K562 (cell line): ENCODE data around the gene GATA5. TPM values are rescaled to one million over a fixed set of nuclear protein-coding genes. Genes with fewer than 3 reads are reported as not detected.

Experiments
- ATAC-seq: fragments of 200-7000 bp; cut with Tn5 transposase; 3 replicates; pipeline ENCODE4 v1.9.1; 2020; ENCODE audit warnings: moderate library complexity
- BruUV-seq: library from RNA; stranded (reverse); fragments of 400-500 nt; replicated peaks from 2 replicates; lab custom pipeline; 2021; lab: Mats Ljungman, UMichigan
- CTCF ChIA-PET: fragments of 300-600 bp; formaldehyde crosslinking; extraction: SDS; loops from one replicate; lab custom pipeline; 2021; ENCODE audit warnings: low intra/inter-chr PET ratio; lab: Yijun Ruan, JAX
- POLR2A ChIA-PET: fragments of 300-600, 350-650 bp; sonication (Branson Sonifier 250); formaldehyde crosslinking; extraction: SDS; loops from one replicate; lab custom pipeline; 2021; ENCODE audit warnings: antibody characterized with exemption, inconsistent platforms; lab: Yijun Ruan, JAX
- DNase-seq, 4 experiments: peaks; one replicate each; pipeline versions ENCODE4 v3.0.0 to v3.0.0-alpha.2; 2011 to 2018; ENCODE audit warnings: low spot score in 3 of 4, mixed read lengths in 3 of 4; ENCODE audit errors: extremely low read depth in 1 of 4
- FAIRE-seq: peaks from 2 replicates; lab custom pipeline; 2011; peaks lifted over from hg19 to GRCh38; lab: Jason Lieb, UNC
- H2AFZ ChIP-seq: 2 replicates; pipeline ENCODE4 v1.6.0; 2011; ENCODE audit warnings: low read depth, low read length, control low read depth, inconsistent platforms
- H3K27ac ChIP-seq: fragments of 200-600 bp; 3 replicates; pipeline ENCODE4 v1.8.0; 2011; ENCODE audit warnings: low read depth, mild to moderate bottlenecking, control low read depth, inconsistent platforms, low read length, moderate library complexity, mixed read lengths; ENCODE audit errors: extremely low read depth
- H3K27me3 ChIP-seq, 2 experiments: fragments of 300-600 bp in 1 of 2; 2 replicates in 1 of 2; 3 replicates in 1 of 2; pipeline versions ENCODE4 v1.6.0 to v1.8.0; 2011; ENCODE audit warnings: inconsistent platforms in 2 of 2, low read length in 2 of 2, mild to moderate bottlenecking in 1 of 2, mixed read lengths in 1 of 2, moderate library complexity in 1 of 2; ENCODE audit not compliant: control insufficient read depth in 2 of 2, insufficient read depth in 2 of 2
- H3K36me3 ChIP-seq: fragments of 300-600 bp; 3 replicates; pipeline ENCODE4 v1.8.0; 2011; ENCODE audit warnings: mild to moderate bottlenecking, low read length, inconsistent platforms; ENCODE audit not compliant: control insufficient read depth, insufficient read depth
- H3K4me1 ChIP-seq, 2 experiments: fragments of 200-600 bp in 1 of 2; replicated peaks in 1 of 2; 2 replicates in 1 of 2; 3 replicates in 1 of 2; pipeline versions ENCODE4 v1.5.1 to v1.8.0; 2011; ENCODE audit warnings: inconsistent platforms in 2 of 2, low read length in 2 of 2, mild to moderate bottlenecking in 1 of 2, mixed read lengths in 1 of 2, moderate library complexity in 1 of 2; ENCODE audit not compliant: control insufficient read depth in 2 of 2, insufficient read depth in 2 of 2
- H3K4me2 ChIP-seq: 2 replicates; pipeline ENCODE4 v1.6.1; 2011; ENCODE audit warnings: low read length, control low read depth, inconsistent platforms, mixed read lengths; ENCODE audit not compliant: insufficient read depth
- H3K4me3 ChIP-seq: fragments of 200-600 bp; sonication (generic), shearing (Covaris generic); 2 replicates; pipeline ENCODE4 v1.5.1; 2016; ENCODE audit warnings: control low read depth, inconsistent platforms
- H3K79me2 ChIP-seq: fragments of 200-600 bp; 3 replicates; pipeline ENCODE4 v1.8.0; 2011; ENCODE audit warnings: low read length, inconsistent platforms; ENCODE audit not compliant: control insufficient read depth, insufficient read depth
- H3K9ac ChIP-seq, 2 experiments: 2 replicates each; pipeline versions ENCODE4 v1.6.0 to v1.6.1; 2011; ENCODE audit warnings: low read depth in 2 of 2, low read length in 2 of 2, control low read depth in 1 of 2, inconsistent platforms in 1 of 2, mild to moderate bottlenecking in 1 of 2, mixed read lengths in 1 of 2; ENCODE audit not compliant: insufficient read depth in 1 of 2
- H3K9me1 ChIP-seq: one replicate; pipeline ENCODE4 v1.6.0; 2011; ENCODE audit warnings: inconsistent platforms, mild to moderate bottlenecking, low read length, moderate library complexity; ENCODE audit not compliant: control insufficient read depth, insufficient read depth
- H3K9me3 ChIP-seq: replicated peaks from 2 replicates; pipeline ENCODE4 v1.5.1; 2011; ENCODE audit warnings: low read depth, low read length, inconsistent platforms; ENCODE audit not compliant: control insufficient read depth, insufficient read depth
- H4K20me1 ChIP-seq: replicated peaks from 2 replicates; pipeline ENCODE4 v1.6.1; 2011; ENCODE audit warnings: low read length, inconsistent platforms, mixed read lengths; ENCODE audit not compliant: control insufficient read depth, insufficient read depth
- E2F3 ChIP-seq: fragments of 250-450 bp; sonication (Bioruptor Pico); IDR thresholded peaks from 2 replicates; pipeline ENCODE4 v1.4.0; 2020; ENCODE audit warnings: mild to moderate bottlenecking
- XRCC5 ChIP-seq: fragments of 200-400 bp; formaldehyde crosslinking; IDR thresholded peaks from 2 replicates; pipeline ENCODE4 v1.6.1; 2017; ENCODE audit warnings: low read depth, mild to moderate bottlenecking, low read length
- ZBTB7A ChIP-seq: IDR thresholded peaks from 2 replicates; pipeline ENCODE4 v1.6.1; 2011; ENCODE audit warnings: low read depth, mild to moderate bottlenecking, low read length, moderate library complexity, borderline replicate concordance; ENCODE audit not compliant: control insufficient read depth
- WGBS: fragments of 100-300 bp; shearing (Covaris generic); methylation state at CpG from one replicate; pipeline ENCODE4 v1.1.6; 2016; ENCODE audit warnings: low coverage, mixed read lengths; ENCODE audit not compliant: insufficient coverage; ENCODE audit errors: missing lambda C conversion rate; 5-methylcytosine and 5-hydroxymethylcytosine counted together
- in situ Hi-C: fragments of 300-500 bp; cut with MboI; formaldehyde crosslinking; loops from 4 replicates; pipeline ENCODE4 v1.15.0; 2018; ENCODE audit warnings: inconsistent platforms, mixed read lengths
- intact Hi-C: fragments of 100-400 bp; cut with micrococcal nuclease; formaldehyde crosslinking; loops from 2 replicates; pipeline ENCODE4 v1.14.2; 2022
- polyA plus RNA-seq, 8 experiments: library from polyadenylated mRNA; depleted of rRNA in 4 of 8; stranded (reverse) in 5 of 8; unstranded in 3 of 8; fragments of >200 nt; fragmentation: Nextera tagmentation in 2 of 8; fragmentation: Illumina TruSeq in 1 of 8; extraction: Ambion mirVana in 2 of 8; extraction: Trizol in 1 of 8; gene quantifications; 2 replicates each; pipeline versions ENCODE4 v1.2.1 to v1.2.3, GENCODE V29; 2011 to 2014; ENCODE audit warnings: inconsistent platforms in 1 of 8, missing spikeins in 1 of 8
- total RNA-seq, 7 experiments: library from RNA; depleted of rRNA in 6 of 7; stranded (reverse); fragments of >200 nt in 6 of 7; fragmentation: Illumina TruSeq in 2 of 7; extraction: Trizol in 2 of 7; gene quantifications; 2 replicates each; pipeline versions ENCODE4 v1.2.1 to v1.2.3, GENCODE V29; 2011 to 2021; ENCODE audit warnings: low replicate concordance in 1 of 7
- TF ChIP-seq, protein P1 (sequence below): fragments of 250-450 bp; sonication (Bioruptor Pico); IDR thresholded peaks from 2 replicates; pipeline ENCODE4 v1.4.0; 2020; ENCODE audit warnings: mild to moderate bottlenecking, moderate library complexity, borderline replicate concordance

Gene GATA5
- total and polyA plus RNA-seq, 9 of the 15 experiments (the other 6 are each of a cell fraction or from before 2014, with no cell fraction given), result 0.09 to 0.57 (median 0.20) TPM; not detected in 3

DNA sequence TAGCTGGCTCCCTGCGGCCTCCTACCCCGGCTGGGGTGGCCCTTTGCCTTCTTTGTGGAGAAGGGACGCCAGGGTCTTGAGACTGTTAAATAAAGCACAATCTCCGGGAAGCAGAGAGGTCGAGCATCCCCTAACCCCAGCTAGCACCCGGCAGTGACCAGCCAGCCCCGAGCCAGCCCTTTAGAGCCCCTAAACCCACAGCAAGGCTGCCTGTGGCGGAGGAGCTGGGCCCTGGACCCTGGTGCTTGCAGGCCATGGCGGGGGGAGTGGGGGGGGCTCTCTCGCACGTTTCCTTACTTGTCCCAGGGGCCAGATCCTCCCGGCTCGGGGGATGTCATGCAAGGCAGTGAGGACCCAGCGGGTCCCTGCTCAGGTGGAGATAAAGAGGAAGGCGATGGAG is 49.2 kb upstream of the GATA5 start (continued):
- TF ChIP-seq, protein P1, sequence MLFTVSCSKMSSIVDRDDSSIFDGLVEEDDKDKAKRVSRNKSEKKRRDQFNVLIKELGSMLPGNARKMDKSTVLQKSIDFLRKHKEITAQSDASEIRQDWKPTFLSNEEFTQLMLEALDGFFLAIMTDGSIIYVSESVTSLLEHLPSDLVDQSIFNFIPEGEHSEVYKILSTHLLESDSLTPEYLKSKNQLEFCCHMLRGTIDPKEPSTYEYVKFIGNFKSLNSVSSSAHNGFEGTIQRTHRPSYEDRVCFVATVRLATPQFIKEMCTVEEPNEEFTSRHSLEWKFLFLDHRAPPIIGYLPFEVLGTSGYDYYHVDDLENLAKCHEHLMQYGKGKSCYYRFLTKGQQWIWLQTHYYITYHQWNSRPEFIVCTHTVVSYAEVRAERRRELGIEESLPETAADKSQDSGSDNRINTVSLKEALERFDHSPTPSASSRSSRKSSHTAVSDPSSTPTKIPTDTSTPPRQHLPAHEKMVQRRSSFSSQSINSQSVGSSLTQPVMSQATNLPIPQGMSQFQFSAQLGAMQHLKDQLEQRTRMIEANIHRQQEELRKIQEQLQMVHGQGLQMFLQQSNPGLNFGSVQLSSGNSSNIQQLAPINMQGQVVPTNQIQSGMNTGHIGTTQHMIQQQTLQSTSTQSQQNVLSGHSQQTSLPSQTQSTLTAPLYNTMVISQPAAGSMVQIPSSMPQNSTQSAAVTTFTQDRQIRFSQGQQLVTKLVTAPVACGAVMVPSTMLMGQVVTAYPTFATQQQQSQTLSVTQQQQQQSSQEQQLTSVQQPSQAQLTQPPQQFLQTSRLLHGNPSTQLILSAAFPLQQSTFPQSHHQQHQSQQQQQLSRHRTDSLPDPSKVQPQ (CRISPR knock-in tag), result no peak

- no peaks in the 10 kb centered on the region for H3K36me3 ChIP-seq
- peak overlapping the region; percentile 75 for H2AFZ ChIP-seq
- POLR2A ChIA-PET, result interaction anchor here (1.4 to 1.8 kb wide), 2 partner anchors 15 to 98 kb away, joined by 5 read pairs; no protein-coding TSS in a partner anchor
- H4K20me1 ChIP-seq, result no peaks in the 10 kb centered on the region
- no TSS peak for BruUV-seq
- no peaks in the 10 kb centered on the region for H3K9me1 ChIP-seq
- intact Hi-C loops, result no loop called here
- no peaks in the 10 kb centered on the region for H3K79me2 ChIP-seq
- 12% methylated on average over 9 of the region's 10 CpGs for WGBS
- no peak overlapping the region for H3K4me3 ChIP-seq
- ATAC-seq (no peak; the same call in 2 of the 3 replicates), FAIRE-seq (no peak), DNase-seq (peak in 1 of 4 experiments; percentile 39)
- CTCF ChIA-PET, result no interaction called here
- peak overlapping the region; percentile 24; the same call in 1 of the 3 replicates for H3K27ac ChIP-seq
- H3K9me3 ChIP-seq, result no peaks in the 10 kb centered on the region
- no peak overlapping the region for H3K4me2 ChIP-seq
- TF ChIP-seq E2F3 (no peak), ZBTB7A (peak; percentile 59; the same call in 1 of the 2 replicates), XRCC5 (0 out of 2 replicates have a peak, but pooled peaks have one; percentile 34)
- in situ Hi-C loops, result no loop called here
- peaks cover 31 to 70% of the 10 kb centered on the region in 2 experiments for H3K4me1 ChIP-seq
- H3K9ac ChIP-seq, result peak overlapping the region in 1 of 2 experiments; percentile 70; a peak in 2 of 4 replicates
- no peaks in the 10 kb centered on the region for H3K27me3 ChIP-seq
These were observed 48.7 kb upstream of the GATA5 start for GRCh38 chr20:62524505-62524911.
